Measurements from ENCODE around the gene USP31. TPM values are rescaled to one million over a fixed set of nuclear protein-coding genes. Genes with fewer than 3 reads are reported as not detected.

USP31 gene
- total and polyA plus RNA-seq, 2 of the 13 experiments (the other 11 are each of a cell fraction or from before 2014, with no cell fraction given) = 22.5 to 23.3 TPM

GRCh38 chr16:23186171-23186570 lies 36.9 kb upstream of the USP31 start:
- 38% methylated on average over 24 of the region's 24 CpGs for WGBS (ENCODE audit: low lambda C conversion rate)
- FAIRE-seq = no peak
- Histone ChIP-seq H3K79me2 (ENCODE audit: insufficient read depth, low read length) (no peaks in the 10 kb centered on the region), H3K27ac (ENCODE audit: extremely low read length, insufficient read depth, low read length) (no peak overlapping the region), H3K4me3 (replicated peaks in 1 of 3; ENCODE audit: insufficient read depth in 1 of 3, low read depth in 2 of 3, low read length in 3 of 3) (no peak overlapping the region), H3K9me3 (ENCODE audit: low read length) (no peaks in the 10 kb centered on the region), H3K4me2 (ENCODE audit: low read depth, low read length) (no peak overlapping the region), H3K27me3 (ENCODE audit: control insufficient read depth in 1 of 2, insufficient read depth in 2 of 2, low read length in 2 of 2) (peaks cover 21 to 72% of the 10 kb centered on the region in 2 experiments), H3K36me3 (replicated peaks in 1 of 2; ENCODE audit: control insufficient read depth in 1 of 2, insufficient read depth in 2 of 2, low read length in 2 of 2) (no peaks in the 10 kb centered on the region), H3K9ac (ENCODE audit: insufficient read depth, low read depth, low read length) (no peak overlapping the region), H3K4me1 (ENCODE audit: insufficient read depth, low read length) (peaks cover 13% of the 10 kb centered on the region), H2AFZ (ENCODE audit: low read length) (no peak overlapping the region), H4K20me1 (ENCODE audit: insufficient read depth, low read length) (peaks cover 3% of the 10 kb centered on the region; the same call in 1 of the 2 replicates)
- no peak for TF ChIP-seq RORA (CRISPR knock-in tag; IDR thresholded peaks at IDR 0.05)
- 0 out of 2 replicates have a peak, but pooled peaks have one; percentile 35 for TF ChIP-seq DNMT1 (CRISPR knock-in tag; IDR thresholded peaks at IDR 0.05)
- ATAC-seq = no peak
- POLR2A ChIA-PET = no interaction called here
- BruUV-seq (replicated peaks) = no TSS peak
- intact Hi-C loops (cut with micrococcal nuclease; ENCODE audit: unreplicated experiment) = loop anchor here (10.0 kb wide), 1 partner anchor 291 kb away; no protein-coding TSS in a partner anchor
- CTCF ChIA-PET (ENCODE audit: low intra/inter-chr PET ratio, low total read pairs) = interaction anchor here (8.0 kb wide), 1 partner anchor 247 kb away, joined by 251 read pairs; no protein-coding TSS in a partner anchor
- in situ Hi-C loops (cut with HindIII; ENCODE audit: extremely low pct_ligation_motif_present, low pct_unique_long_range_greater_than_20kb) = no loop called here
- DNase-seq (ENCODE audit: low spot score) = no peak

GRCh38 chr16:23185656-23186055 lies 36.4 kb upstream of the USP31 start:
- Histone ChIP-seq H3K79me2 (ENCODE audit: insufficient read depth, low read length) (no peaks in the 10 kb centered on the region), H3K9ac (ENCODE audit: insufficient read depth, low read depth, low read length) (no peak overlapping the region), H4K20me1 (ENCODE audit: insufficient read depth, low read length) (peaks cover 3% of the 10 kb centered on the region; the same call in 1 of the 2 replicates), H3K36me3 (replicated peaks in 1 of 2; ENCODE audit: control insufficient read depth in 1 of 2, insufficient read depth in 2 of 2, low read length in 2 of 2) (no peaks in the 10 kb centered on the region), H3K4me2 (ENCODE audit: low read depth, low read length) (no peak overlapping the region), H3K4me1 (ENCODE audit: insufficient read depth, low read length) (peaks cover 13% of the 10 kb centered on the region), H3K4me3 (replicated peaks in 1 of 3; ENCODE audit: insufficient read depth in 1 of 3, low read depth in 2 of 3, low read length in 3 of 3) (no peak overlapping the region), H3K27me3 (ENCODE audit: control insufficient read depth in 1 of 2, insufficient read depth in 2 of 2, low read length in 2 of 2) (peaks cover 21 to 72% of the 10 kb centered on the region in 2 experiments), H3K27ac (ENCODE audit: extremely low read length, insufficient read depth, low read length) (no peak overlapping the region), H3K9me3 (ENCODE audit: low read length) (no peaks in the 10 kb centered on the region), H2AFZ (ENCODE audit: low read length) (no peak overlapping the region)
- ChIA-PET POLR2A (no interaction called here), CTCF (ENCODE audit: low intra/inter-chr PET ratio, low total read pairs) (interaction anchor here (8.0 kb wide), 1 partner anchor 248 kb away, joined by 251 read pairs; no protein-coding TSS in a partner anchor)
- no peak for FAIRE-seq
- DNase-seq (ENCODE audit: low spot score) = no peak
- ATAC-seq = no peak
- intact Hi-C loops (cut with micrococcal nuclease; ENCODE audit: unreplicated experiment) (loop anchor here (10.0 kb wide), 1 partner anchor 291 kb away; no protein-coding TSS in a partner anchor), in situ Hi-C loops (cut with HindIII; ENCODE audit: extremely low pct_ligation_motif_present, low pct_unique_long_range_greater_than_20kb) (no loop called here)
- no TSS peak for BruUV-seq (replicated peaks)
- under 1% methylated on average over 11 of the region's 11 CpGs for WGBS (ENCODE audit: low lambda C conversion rate)
- TF ChIP-seq ZFP36L1 (CRISPR knock-in tag; IDR thresholded peaks at IDR 0.05) = no peak
- 0 out of 2 replicates have a peak, but pooled peaks have one; percentile 14 for TF ChIP-seq RNF2 (conservative IDR thresholded peaks at IDR 0.05; ENCODE audit: low read depth)
- TF ChIP-seq HOMEZ (CRISPR knock-in tag; IDR thresholded peaks at IDR 0.05; ENCODE audit: low read depth) = no peak
- no peak for TF ChIP-seq POGZ (CRISPR knock-in tag; IDR thresholded peaks at IDR 0.05)
- no peak for TF ChIP-seq ZBTB7A (CRISPR knock-in tag; IDR thresholded peaks at IDR 0.05)
- no peak for TF ChIP-seq ISL2 (CRISPR knock-in tag; IDR thresholded peaks at IDR 0.05)
- TF ChIP-seq RAD51 (IDR thresholded peaks at IDR 0.05; ENCODE audit: borderline replicate concordance) = no peak
- no peak for TF ChIP-seq SNAPC4 (CRISPR knock-in tag; IDR thresholded peaks at IDR 0.05)
- no peak for TF ChIP-seq KLF6 (CRISPR knock-in tag; IDR thresholded peaks at IDR 0.05)
- TF ChIP-seq ZBTB42 (CRISPR knock-in tag; IDR thresholded peaks at IDR 0.05) = no peak
- TF ChIP-seq ZNF329 (CRISPR knock-in tag; IDR thresholded peaks at IDR 0.05; ENCODE audit: low read depth) = no peak
- TF ChIP-seq EZH2 (conservative IDR thresholded peaks at IDR 0.05; ENCODE audit: low read depth, low read length) = peak; percentile 80; the same call in 1 of the 2 replicates

All from HepG2 (cell line).